ENCODE measurements around the gene GBA3.

Gene GBA3

DNA sequence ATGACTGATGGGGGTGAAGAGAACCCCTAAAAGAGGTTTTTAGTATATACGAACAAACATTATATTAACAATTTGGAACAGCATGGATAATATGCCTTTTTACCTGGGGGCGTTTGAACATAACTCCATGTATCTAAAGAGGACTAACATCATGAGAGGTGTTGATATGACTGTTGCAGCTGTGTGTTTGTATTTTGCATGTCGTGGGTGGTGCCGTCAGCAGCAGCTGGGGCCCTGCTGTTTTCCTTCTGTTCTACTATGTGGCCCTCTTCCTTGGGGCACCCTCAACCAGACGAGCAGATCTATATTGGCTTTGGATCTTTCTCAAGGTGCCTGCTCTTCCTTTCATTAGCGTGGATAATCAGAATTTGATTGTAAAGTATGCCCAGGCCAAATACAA is 11.2 kb downstream of the GBA3 start:
- no peak for DNase-seq

DNA sequence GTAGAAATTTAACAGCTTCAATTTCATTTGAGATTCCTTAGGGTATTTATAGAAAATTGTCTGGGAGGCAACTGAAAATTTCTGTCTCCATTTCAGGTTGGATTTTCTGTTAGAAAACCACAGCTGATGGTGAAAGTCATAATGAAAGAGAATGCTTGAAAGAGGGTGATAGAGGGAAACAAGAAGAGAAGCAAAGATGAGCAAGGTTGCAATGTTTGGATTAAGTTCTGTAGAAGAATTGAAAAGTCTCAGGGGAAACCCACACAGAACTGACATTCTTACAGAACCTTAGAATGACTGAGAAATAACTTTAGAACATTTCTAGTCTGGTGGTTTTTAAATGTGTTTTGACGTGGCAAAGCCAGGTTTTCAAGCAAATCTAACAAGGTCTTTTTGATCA is 14.7 kb downstream of the GBA3 start:
- DNase-seq = no peak

- DNase-seq = no peak
Measured at GRCh38 chr4:22708961-22709360, 16.2 kb downstream of the GBA3 start.

DNA sequence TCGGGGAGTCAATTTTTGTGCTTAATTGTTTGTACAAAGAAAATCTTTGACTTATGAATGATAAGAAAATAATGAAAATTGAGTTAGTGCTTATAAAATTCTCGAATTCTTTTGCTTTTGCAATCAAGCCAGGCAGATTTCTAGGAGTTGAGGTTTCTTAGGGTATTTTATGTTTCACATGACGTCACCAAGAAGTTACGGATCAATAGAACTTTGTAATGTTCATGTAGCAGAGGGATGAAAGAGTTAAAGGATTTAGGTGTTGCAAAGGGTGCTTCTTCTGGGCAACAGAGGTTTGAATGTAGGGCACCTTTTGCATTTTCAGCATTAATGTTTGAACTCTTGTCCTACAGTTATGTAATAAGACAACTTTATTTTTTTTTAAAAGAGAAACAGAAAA is 19.4 kb downstream of the GBA3 start:
- DNase-seq = no peak

DNA sequence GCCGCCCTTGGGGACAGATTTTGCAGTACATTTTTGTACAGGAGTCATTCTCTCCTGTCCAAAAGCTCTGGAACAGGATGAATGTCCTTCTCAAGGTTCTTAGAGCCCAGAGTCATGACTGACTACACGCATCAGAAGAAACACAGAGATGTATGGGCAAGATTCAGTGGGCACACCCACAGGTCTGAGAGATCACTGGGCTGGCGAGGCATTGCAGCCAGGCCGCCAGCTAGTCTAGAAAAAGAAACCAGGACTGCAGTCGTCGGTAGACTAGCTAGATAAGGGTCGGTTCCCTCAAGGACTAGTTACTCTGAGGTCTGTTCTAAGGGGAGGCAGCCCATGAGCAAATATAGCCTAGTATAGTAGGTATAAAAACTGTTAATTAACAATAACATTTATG is 19.8 kb downstream of the GBA3 start:
- no peak for DNase-seq

- DNase-seq = no peak
Measured at GRCh38 chr4:22713841-22714240, 21.1 kb downstream of the GBA3 start.

DNA sequence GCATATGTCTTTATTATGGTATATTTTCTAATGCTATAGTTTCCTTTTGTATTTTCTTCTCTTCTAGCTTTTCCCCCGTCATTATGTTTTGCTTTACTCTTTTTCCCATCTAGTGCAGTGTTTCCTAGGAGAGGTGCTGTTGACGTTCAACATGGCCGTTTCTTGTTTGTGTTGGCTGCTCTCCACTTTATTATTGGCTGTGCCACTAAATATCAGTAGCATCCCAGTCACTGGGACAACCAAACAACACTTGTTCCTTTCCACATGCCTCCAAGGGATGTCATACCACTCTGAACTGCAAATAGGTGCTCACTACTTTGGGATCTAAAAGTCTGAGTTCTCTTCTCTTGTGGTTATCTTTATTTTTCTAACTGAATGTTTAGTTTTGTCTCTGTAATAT is 26.5 kb downstream of the GBA3 start:
- DNase-seq = no peak

- DNase-seq = no peak
Measured at GRCh38 chr4:22720091-22720490, 27.4 kb downstream of the GBA3 start.

- no peak for DNase-seq
Measured at GRCh38 chr4:22721204-22721603, 28.5 kb downstream of the GBA3 start.

DNA sequence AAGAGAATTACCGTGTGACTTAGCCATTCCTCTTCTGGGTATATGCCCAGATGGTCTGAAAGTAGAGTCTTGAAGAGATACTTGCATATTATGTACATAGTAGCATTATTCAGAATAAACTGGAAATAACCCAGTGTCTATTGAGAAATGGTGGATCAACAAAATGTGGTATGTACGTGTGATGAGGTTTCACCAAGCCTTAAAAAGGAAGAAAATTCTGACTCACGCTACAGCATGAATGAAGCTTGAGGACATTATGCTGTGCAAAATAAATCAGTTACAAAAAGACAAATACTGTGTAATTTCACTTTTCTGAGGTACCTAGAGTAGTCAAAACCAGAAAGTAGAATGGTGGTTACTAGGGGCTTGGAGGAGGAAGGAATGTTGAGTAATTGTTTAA is 37.3 kb downstream of the GBA3 start:
- no peak for DNase-seq

DNA sequence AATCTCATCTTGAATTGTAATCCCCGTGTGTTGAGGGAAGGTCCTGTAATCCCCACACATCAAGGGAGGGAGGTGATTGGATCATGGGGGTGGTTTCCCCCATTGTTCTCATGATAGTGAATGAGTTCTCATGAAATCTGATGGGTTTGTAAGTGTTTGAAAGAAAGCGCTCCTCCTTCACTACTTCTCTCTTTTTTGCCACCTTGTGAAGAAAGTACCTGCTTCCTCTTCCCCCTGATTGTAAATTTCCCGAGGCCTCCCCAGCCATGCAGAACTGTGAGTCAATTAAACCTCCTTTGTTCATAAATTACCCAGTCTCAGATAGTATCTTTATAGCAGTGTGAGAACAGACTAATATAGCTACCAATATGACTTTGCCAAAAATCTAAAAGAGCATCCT is 41.1 kb downstream of the GBA3 start:
- DNase-seq = no peak

DNA sequence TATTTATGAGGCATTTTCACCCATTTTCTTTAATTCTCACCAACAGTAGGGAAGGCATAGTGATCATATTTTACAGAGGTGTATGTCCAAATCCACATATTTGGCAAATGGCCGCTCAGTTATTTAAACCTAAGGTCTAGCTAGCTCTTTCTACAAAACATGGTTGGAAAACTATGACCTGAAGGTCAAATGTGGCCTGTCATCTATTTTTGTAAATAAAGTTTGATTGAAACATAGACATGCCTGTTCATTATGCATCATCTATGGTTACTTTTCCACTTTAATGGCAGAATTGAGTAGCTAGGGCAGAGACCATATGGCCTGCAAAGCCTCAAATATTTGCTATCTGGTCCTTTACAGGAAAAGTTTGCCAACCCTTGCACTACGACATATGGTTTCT is 44.2 kb downstream of the GBA3 start:
- DNase-seq = no peak

GRCh38 chr4:22739968-22740367 is 47.2 kb downstream of the GBA3 start:
- no peak for DNase-seq

GRCh38 chr4:22741744-22742143 is 49.0 kb downstream of the GBA3 start:
- no peak for DNase-seq

- DNase-seq = no peak
Measured at GRCh38 chr4:22743290-22743689, 50.6 kb downstream of the GBA3 start.

GRCh38 chr4:22744478-22745062 is 51.8 kb downstream of the GBA3 start:
- DNase-seq = no peak

DNA sequence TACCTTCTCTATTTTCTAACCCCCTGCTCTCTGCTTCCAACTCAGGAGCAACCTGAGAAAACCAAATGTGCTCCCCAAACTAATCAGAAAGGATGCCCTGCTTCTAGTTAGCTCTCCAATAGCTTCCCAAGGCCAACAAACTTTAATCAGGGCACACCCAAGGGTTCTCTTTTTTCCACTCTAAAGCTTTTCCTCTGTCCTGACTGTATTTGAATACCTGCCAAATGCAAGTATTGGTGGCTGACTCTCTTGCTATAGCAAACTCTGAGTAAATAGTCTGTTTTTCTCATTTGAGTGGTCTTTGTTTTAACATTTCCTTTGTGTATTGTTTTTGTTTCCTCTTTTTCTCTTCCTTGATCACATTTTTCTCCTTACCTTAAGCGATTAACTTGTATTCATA is 52.5 kb downstream of the GBA3 start:
- no peak for DNase-seq

GRCh38 chr4:22754116-22754515 is 61.4 kb downstream of the GBA3 start:
- no peak for DNase-seq

GRCh38 chr4:22762548-22762947 is 69.8 kb downstream of the GBA3 start:
- DNase-seq = no peak

DNA sequence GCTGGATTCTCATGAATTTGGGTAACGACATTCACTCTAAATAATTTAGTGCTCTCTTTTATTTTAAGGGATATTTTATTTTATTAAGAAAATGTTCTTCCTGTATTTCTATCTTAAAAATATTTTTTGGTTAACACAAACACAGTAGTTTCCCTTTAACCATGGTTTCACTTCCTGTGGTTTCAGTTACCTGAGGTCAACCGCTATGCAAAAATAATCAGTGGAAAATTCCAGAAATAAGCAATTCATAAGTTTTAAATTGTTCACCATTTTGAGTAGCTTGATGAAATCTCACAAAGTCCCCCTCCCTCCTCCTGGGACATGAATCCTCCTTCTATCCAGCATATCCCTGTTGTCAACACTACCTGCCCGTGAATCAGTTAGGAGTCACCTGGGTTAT is 71.4 kb downstream of the GBA3 start:
- no peak for DNase-seq

DNA sequence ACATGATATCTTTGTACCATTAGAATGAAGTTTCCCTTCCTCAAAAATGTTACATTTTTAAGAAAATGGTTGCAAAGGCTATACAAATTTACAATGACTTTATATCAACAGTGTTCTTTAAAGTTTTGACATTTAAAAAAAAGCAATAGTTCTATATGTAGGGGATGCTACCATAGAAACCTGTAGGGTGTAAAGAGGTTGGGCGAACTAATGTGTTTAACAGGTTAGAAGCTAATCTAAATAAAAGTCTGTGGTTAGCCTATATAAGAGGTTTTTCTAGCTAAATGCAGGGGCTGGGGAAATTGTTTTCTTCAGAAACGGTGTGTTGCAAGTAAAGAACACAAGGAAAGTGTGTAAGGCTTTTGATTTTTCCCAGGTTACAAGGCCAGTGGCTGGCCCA is 73.3 kb downstream of the GBA3 start:
- no peak for DNase-seq

GRCh38 chr4:22778547-22779163 is 85.9 kb downstream of the GBA3 start:
- DNase-seq = no peak

DNA sequence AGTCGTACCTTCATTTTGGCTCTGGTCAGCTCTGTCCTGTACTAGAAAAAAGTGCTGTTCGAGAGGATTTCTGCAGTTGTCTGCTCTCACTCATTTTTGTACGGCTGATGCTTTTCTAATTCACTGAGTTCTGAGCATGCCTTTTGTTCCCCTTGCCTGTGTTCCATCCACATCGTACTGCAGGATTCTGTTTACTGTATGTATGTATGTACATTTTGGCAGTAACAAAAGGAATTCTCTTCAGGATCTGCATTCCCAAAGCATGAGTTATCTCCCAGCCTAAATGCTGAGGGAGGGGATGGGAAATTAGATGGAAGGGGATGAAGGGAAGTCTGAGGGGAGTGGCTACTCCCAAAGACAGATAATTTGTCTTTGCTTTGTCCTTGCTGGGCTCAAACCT is 87.6 kb downstream of the GBA3 start:
- DNase-seq = no peak

GRCh38 chr4:22780797-22781196 is 88.1 kb downstream of the GBA3 start:
- no peak for DNase-seq

DNA sequence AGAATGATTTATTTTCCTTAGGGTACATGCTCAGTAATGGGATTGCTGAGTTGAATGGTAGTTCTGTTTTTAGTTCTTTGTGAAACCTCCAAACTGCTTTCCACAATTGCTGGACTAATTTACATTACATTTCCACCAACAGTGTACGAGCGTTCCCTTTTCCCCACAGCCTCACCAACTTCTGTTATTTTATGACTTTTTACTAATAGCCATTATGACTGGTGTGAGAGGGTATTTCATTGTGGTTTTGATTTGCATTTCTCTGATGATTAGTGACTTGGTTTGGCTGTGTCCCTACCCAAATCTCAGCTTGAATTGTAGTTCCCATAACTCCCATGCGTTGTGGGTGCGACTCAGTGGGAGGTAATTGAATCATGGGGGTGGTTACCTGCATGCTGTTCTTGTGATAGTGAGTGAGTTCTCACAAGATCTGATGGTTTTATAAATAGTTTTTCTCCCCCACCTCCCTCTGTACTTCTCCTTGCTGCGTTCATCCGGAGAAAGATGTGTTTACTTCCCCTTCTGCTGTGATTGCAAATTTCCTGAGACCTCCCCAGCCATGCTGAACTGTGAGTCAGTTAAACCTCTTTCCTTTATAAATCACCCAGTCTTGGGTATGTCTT is 95.1 kb downstream of the GBA3 start:
- DNase-seq = no peak

All from activated CD4-positive, CD25-positive, alpha-beta regulatory T cell treated with anti-CD3 and anti-CD28 coated beads, Interleukin-2, amount 50 U/mL, for 72 hours (primary cell).